Uterus (tissue), 2 donors: ENCODE data around the gene PCP4L1.

Experiments used
- POLR2A ChIP-seq, 2 donors: fragments of 450-650 bp; IDR thresholded peaks; one replicate each; pipeline ENCODE4 v1.6.1; 2016; ENCODE audit warnings: antibody characterized with exemption in 2 of 2, mild to moderate bottlenecking in 1 of 2, moderate library complexity in 1 of 2
- TF ChIP-seq, protein P1 (sequence below), 4 experiments: fragments of 200-600 bp in 2 of 4; fragments of 450-650 bp in 2 of 4; sonication (generic) in 2 of 4; IDR thresholded peaks; one replicate each; pipeline ENCODE4 v1.5.1; 2016 to 2019; ENCODE audit warnings: antibody characterized with exemption in 4 of 4, mild to moderate bottlenecking in 2 of 4, moderate library complexity in 1 of 4

DNA sequence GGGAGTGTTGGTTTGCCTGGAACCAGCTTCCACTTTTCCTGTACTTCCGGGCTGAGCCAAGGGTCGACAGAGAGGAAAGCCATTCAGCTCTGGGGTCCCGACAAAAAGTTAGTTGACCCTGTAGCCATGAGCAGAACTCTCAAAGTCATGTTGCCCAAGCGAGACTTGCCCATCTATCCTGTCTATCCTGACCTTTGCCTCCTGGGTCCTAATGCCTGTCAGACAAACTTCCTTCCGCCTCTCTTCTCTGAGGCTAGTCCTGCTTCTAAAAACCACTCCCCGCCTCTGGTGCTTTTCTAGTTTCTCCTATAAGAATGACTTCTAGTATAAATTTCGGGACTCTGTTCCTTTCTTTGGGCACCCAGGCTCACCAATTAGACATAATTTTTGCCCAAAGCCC lies 7.7 kb upstream of the PCP4L1 start:
- TF ChIP-seq, protein P1, sequence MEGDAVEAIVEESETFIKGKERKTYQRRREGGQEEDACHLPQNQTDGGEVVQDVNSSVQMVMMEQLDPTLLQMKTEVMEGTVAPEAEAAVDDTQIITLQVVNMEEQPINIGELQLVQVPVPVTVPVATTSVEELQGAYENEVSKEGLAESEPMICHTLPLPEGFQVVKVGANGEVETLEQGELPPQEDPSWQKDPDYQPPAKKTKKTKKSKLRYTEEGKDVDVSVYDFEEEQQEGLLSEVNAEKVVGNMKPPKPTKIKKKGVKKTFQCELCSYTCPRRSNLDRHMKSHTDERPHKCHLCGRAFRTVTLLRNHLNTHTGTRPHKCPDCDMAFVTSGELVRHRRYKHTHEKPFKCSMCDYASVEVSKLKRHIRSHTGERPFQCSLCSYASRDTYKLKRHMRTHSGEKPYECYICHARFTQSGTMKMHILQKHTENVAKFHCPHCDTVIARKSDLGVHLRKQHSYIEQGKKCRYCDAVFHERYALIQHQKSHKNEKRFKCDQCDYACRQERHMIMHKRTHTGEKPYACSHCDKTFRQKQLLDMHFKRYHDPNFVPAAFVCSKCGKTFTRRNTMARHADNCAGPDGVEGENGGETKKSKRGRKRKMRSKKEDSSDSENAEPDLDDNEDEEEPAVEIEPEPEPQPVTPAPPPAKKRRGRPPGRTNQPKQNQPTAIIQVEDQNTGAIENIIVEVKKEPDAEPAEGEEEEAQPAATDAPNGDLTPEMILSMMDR (IDR thresholded peaks at IDR 0.05): no peak
- TF ChIP-seq POLR2A (IDR thresholded peaks at IDR 0.05): no peak
